GM18861 (cell line): ENCODE results near the gene AFAP1L2.

Source experiments
- ATAC-seq: cut with Tn5 transposase; IDR thresholded peaks from one replicate; pipeline ENCODE4 v1.9.1; 2021; ENCODE audit not compliant: unreplicated experiment

AFAP1L2 gene

GRCh38 chr10:114295393-114295792 lies 108.9 kb downstream of the AFAP1L2 start:
- ATAC-seq = no peak

- ATAC-seq = no peak
These were observed 109.8 kb downstream of the AFAP1L2 start for GRCh38 chr10:114294549-114294948.

- no peak for ATAC-seq
These were observed 111.2 kb downstream of the AFAP1L2 start for GRCh38 chr10:114293075-114293474.

GRCh38 chr10:114291516-114291915 lies 112.8 kb downstream of the AFAP1L2 start:
- ATAC-seq = no peak

GRCh38 chr10:114291076-114291475 lies 113.2 kb downstream of the AFAP1L2 start:
- no peak for ATAC-seq

GRCh38 chr10:114290038-114290437 lies 114.3 kb downstream of the AFAP1L2 start:
- no peak for ATAC-seq

GRCh38 chr10:114289096-114289436 lies 115.2 kb downstream of the AFAP1L2 start:
- no peak for ATAC-seq

- no peak for ATAC-seq
These were observed 115.7 kb downstream of the AFAP1L2 start for GRCh38 chr10:114288424-114289095.

- no peak for ATAC-seq
These were observed 117.4 kb downstream of the AFAP1L2 start for GRCh38 chr10:114286921-114287320.

- no peak for ATAC-seq
These were observed 118.3 kb downstream of the AFAP1L2 start for GRCh38 chr10:114285961-114286441.

- no peak for ATAC-seq
These were observed 119.8 kb downstream of the AFAP1L2 start for GRCh38 chr10:114284346-114285071.

- no peak for ATAC-seq
These were observed 120.6 kb downstream of the AFAP1L2 start for GRCh38 chr10:114283535-114284234.

GRCh38 chr10:114283091-114283490 lies 121.2 kb downstream of the AFAP1L2 start:
- ATAC-seq = no peak

GRCh38 chr10:114282526-114282925 lies 121.8 kb downstream of the AFAP1L2 start:
- no peak for ATAC-seq

- no peak for ATAC-seq
These were observed 122.8 kb downstream of the AFAP1L2 start for GRCh38 chr10:114281461-114281860.

GRCh38 chr10:114281006-114281405 lies 123.3 kb downstream of the AFAP1L2 start:
- ATAC-seq = no peak

GRCh38 chr10:114279901-114280644 lies 124.2 kb downstream of the AFAP1L2 start:
- no peak for ATAC-seq

- ATAC-seq = no peak
These were observed 125.0 kb downstream of the AFAP1L2 start for GRCh38 chr10:114279289-114279688.

GRCh38 chr10:114278884-114279191 lies 125.5 kb downstream of the AFAP1L2 start:
- no peak for ATAC-seq

- ATAC-seq = no peak
These were observed 126.0 kb downstream of the AFAP1L2 start for GRCh38 chr10:114278140-114278883.

- no peak for ATAC-seq
These were observed 127.6 kb downstream of the AFAP1L2 start for GRCh38 chr10:114276671-114277070.
